Stimulated activated CD4-positive, alpha-beta T cell treated with anti-CD3 and anti-CD28 coated beads, Interleukin-15, amount 100 ng/mL, for 24 hours (primary cell): Measurements from ENCODE around the gene RNF34.

Experiments
- DNase-seq: peaks from one replicate; pipeline ENCODE4 v3.0.0-alpha.2; 2020

Gene RNF34

GRCh38 chr12:121440768-121441167, 40.9 kb downstream of the RNF34 start:
- no peak for DNase-seq

DNA sequence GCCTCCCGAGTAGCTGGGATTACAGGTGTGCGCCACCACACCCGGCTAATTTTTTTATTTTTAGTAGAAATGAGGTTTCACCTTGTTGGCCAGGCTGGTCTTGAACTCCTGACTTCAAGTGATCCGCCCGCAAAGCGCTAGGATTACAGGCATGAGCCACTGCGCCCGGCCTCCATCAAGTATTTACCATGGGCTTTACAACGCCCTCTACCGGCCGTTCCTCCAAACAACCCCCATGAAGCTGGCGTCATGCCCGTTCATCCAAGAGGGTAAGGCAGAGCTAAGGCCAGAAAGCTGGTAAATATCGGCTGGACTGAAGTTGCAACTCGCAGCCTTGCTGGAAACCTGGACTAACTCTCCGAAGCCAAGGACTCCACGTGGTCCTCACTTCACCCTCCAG, 41.6 kb downstream of the RNF34 start:
- no peak for DNase-seq

GRCh38 chr12:121442028-121442948, 42.4 kb downstream of the RNF34 start:
- no peak for DNase-seq

DNA sequence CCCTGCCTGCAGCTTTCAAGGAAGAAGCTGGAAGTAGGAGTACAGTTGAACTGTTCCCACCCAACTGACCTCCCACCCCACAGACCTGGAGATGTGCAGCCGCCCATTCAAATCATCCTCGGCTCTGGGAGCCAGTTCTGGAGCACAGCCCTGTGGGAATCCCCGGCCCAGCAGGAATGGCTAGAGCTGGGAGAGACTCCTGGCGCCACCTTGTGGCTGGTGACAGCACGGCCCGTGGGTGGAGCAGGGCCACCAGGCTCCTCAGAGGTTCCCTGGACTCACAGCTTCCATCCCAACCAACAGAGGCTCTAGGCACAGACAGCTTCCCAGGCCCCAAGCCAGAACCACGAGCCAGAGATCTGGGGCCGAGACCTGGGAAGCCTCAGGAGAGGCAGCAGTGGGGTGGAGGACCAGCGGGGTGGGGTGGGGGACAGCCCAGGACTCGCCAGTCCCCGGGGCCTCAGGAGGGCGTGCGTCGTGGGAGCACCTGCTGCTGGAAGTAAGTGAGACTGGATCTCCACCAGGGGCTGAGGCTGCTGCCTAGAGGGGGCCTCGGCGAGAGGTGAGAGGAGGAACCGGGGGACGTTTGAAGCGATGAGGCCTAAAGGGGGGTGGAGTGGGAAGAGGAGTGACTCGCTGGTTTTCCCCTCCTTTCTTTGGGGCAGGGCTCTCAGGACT, 43.4 kb downstream of the RNF34 start:
- peak; percentile 82 for DNase-seq

DNA sequence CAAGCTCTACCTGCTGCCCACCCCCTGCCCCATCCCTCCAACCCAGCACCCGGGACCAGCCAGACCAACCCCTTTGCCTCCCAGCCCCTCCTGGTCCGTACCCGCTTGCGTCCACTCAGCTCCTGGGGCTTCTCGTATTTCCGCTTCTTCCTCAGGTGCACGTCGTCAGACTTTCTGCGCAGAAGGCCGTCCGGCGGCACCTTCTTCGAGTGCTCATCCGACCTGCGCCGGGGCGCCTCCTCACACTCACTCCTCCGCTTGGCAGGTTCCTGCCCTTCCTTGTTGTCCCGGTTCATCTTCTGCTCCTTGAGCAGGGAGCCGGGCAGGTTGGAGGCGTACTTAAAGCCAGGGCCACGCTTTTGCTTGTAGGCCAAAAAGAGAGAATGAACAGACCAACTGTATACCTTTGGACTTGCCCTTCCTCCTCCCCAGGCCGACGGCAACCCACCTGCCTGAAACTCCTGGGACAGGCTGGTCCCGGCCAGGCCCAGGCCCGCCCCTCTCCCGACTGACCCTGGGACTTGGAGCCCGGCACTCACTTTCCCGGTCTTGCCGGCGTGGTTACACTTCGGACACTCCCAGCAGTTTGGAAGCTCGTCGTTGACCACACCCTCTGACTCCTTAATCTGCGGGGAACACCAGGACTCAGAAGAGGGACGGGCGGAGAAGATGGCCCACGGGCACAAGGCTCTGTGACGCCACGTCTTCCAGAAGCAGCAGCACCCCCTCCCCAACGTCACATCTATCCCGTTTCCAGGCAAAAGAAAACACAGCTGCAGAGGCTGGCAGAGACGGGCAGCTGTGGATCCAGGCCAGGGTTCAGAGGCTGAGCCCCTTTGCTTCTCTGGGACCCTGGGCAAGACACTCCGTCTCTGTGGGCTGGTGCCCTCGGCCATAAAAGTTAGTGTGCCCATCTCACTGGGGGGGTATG, 44.3 kb downstream of the RNF34 start:
- no peak for DNase-seq

DNA sequence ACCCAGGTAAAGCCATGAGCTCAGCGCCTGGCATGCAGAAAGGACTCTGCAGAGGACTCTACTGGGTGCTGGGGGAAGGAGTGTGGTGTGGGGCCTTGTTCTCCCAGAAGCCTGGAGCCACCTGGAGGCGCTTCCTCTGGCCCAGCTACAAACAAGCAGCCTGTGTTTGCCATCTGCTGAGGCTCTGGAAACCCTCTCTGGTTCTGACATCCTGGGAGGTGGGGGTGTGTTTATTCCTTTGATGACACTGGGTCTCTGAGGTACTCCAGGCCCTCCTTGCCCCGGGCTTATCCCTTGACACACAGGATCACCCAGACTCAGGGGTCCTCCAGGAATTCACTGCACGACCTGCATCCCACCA, 44.9 kb downstream of the RNF34 start:
- DNase-seq = no peak

GRCh38 chr12:121446750-121447149, 46.8 kb downstream of the RNF34 start:
- DNase-seq = no peak

GRCh38 chr12:121448771-121449315, 48.9 kb downstream of the RNF34 start:
- no peak for DNase-seq

- peak; percentile 31 for DNase-seq
These were observed 52.0 kb downstream of the RNF34 start for GRCh38 chr12:121451961-121452339.

GRCh38 chr12:121452340-121452984, 52.5 kb downstream of the RNF34 start:
- no peak for DNase-seq

- DNase-seq = no peak
These were observed 53.1 kb downstream of the RNF34 start for GRCh38 chr12:121452985-121453360.

GRCh38 chr12:121453629-121454028, 53.7 kb downstream of the RNF34 start:
- no peak for DNase-seq

GRCh38 chr12:121454921-121455320, 55.0 kb downstream of the RNF34 start:
- DNase-seq = no peak

GRCh38 chr12:121455766-121456420, 56.0 kb downstream of the RNF34 start:
- no peak for DNase-seq

DNA sequence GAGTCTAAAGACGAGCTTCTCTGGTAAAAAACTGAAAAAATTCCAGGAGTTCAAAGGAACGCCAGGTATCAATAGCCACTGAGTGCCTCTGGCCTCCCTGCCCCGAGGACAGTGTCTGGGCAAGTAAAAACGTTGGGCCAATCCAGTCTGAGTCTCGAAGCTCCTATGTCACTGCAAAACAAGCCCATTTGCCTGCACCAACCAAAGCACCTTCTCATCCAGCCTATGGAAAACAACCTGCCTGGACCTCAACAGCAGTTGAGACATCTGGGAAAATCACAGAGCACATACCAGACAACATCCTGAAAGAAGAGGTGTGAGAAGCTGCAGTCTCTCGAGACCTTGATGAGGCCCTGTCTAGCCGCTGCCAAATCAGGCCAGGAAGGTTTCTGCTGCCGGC, 56.6 kb downstream of the RNF34 start:
- no peak for DNase-seq

DNA sequence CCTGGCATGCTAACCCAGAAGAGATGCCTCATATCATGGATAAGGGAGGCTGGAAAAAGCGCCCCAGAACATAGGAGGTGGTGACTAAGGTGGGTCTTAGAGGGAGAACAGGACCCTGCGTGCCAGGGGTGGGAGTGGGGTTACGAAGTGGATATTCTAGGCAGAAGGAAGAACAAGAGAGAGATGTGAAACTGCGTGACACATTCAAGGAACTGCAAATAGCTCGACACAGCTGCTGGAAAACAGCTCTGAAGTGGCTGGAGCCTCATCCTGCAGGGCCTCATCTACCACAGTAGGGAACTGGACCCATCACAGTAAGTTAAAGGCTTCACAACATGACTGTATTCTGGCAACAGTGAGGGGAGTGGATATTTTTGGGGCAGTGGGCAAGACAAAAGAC, 61.1 kb downstream of the RNF34 start:
- no peak for DNase-seq

GRCh38 chr12:121464331-121464730, 64.4 kb downstream of the RNF34 start:
- no peak for DNase-seq

DNA sequence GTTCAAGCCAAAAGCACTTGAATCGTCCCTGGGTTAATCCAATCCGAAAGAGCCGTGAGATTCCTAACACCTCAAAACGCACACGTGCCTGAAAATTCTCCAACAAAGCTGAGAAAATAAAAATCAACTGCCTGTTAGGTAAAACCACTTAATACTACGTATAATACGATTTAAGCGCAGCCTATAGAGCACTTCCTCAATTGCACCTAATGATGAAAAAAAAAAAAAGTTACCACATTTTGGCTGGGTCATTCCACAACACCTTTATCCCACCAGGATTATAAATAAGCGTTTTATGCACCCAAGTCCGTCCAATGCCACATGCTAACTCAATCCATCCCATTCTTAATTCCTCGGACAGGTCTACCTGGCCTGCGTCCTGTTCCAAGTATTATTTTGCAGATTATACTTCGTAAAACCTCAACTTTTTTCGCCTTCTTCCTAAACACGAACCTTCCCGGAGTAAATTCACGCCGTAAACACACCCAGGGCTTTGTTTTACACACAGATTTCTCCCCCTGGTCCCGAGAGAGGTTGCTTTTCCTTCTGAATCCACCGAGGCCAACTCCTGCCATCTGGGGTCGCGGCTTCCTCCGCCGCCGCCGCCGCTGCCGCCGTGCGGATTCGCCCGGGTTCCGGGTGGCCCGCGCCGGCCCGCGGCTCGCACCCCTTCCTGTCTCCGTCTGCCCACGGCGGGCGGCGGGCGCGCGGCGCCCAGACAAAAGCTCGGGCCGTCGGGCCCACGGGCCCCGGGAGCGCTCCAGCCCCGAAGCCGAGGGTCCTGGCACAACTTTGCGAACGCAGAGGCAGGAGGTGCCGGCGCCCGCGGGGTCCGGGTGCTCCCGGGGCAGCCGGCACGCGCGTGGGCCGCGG, 66.2 kb downstream of the RNF34 start:
- DNase-seq = peak; percentile 57

DNA sequence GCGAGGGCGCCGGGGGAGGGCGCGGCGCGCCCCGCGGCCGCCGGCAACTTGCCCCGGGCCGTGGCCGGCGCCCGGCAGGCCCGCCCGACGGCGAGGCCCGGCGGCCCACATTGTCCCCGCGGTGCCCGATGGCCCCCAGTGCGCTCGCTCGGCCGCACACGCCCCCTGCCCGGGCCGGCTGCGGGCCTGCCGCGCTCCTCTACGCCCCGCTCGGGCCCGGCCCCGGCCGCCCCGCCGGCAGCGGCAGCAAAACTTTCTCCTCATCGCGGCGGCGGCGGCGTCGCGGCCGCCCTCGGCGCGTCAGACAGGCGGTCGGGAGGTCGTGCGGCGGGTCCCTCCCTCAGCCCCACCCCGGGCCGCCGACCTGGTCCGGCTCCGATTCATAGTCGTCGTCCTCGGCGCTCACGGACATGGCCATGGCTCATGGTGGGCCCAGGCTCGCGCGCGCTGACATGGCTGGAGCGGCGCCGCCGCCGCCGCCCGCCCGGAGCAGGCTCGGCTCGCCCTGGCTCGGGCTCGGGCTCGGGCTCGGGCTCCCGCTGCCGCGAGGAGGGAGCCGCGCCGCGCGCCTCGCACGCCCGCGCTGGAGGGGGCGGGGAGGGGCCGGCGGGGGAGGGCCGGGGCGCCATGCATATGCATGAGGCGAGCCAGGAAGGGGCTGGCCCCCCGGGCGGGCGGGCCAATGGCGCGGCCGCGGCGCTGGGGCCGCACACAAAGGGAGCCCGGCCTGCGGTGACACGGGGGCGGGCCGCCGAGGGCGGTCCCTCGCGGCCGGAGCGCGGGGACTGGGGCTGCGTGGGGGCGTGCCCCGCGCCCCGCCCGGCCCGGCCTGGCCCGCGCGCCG, 67.1 kb downstream of the RNF34 start:
- DNase-seq = peak; percentile 92
